DND-41 (cell line): Measurements from ENCODE around the gene EEFSEC.

Source experiments
- EZH2 ChIP-seq: IDR thresholded peaks from 3 replicates; pipeline ENCODE4 v1.6.1; 2012; ENCODE audit warnings: borderline replicate concordance, low read depth, mild to moderate bottlenecking, moderate library complexity, low read length, inconsistent platforms; ENCODE audit not compliant: severe bottlenecking
- TF ChIP-seq, protein P1 (sequence below): IDR thresholded peaks from 2 replicates; pipeline ENCODE4 v1.5.1; 2012; ENCODE audit warnings: borderline replicate concordance, low read length, moderate library complexity, mild to moderate bottlenecking; ENCODE audit not compliant: poor library complexity, severe bottlenecking; ENCODE audit errors: extremely low read depth

DNA sequence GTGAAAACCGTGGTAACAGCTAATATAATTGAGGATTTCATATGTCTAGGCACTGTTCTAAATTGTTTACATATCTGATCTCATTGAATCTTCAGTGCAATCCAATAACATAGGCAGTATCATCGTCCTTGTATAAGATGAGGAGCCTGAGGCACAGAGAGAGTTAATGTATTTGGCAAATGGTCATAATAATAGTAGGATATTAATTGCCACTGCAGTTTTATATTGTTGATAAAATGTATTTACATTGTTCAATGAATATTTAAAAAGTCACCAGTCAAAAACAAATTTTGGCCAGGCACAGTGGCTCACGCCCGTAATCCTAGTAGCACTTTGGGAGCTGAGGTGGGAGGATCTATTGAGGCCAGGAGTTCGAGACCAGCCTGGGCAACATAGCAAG, 88.5 kb downstream of the EEFSEC start:
- TF ChIP-seq, protein P1, sequence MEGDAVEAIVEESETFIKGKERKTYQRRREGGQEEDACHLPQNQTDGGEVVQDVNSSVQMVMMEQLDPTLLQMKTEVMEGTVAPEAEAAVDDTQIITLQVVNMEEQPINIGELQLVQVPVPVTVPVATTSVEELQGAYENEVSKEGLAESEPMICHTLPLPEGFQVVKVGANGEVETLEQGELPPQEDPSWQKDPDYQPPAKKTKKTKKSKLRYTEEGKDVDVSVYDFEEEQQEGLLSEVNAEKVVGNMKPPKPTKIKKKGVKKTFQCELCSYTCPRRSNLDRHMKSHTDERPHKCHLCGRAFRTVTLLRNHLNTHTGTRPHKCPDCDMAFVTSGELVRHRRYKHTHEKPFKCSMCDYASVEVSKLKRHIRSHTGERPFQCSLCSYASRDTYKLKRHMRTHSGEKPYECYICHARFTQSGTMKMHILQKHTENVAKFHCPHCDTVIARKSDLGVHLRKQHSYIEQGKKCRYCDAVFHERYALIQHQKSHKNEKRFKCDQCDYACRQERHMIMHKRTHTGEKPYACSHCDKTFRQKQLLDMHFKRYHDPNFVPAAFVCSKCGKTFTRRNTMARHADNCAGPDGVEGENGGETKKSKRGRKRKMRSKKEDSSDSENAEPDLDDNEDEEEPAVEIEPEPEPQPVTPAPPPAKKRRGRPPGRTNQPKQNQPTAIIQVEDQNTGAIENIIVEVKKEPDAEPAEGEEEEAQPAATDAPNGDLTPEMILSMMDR: no peak
- TF ChIP-seq EZH2: no peak
